Mesenteric fat pad (tissue), 1 donor: ENCODE data around the gene LXN. TPM values are rescaled to one million over a fixed set of nuclear protein-coding genes. Genes with fewer than 3 reads are reported as not detected.

Experiments
- DNase-seq: peaks from one replicate; pipeline ENCODE4 v3.0.0-alpha.2; 2020; ENCODE audit warnings: low spot score
- total RNA-seq: library from RNA; stranded (reverse); fragmentation: NEBNext Ultra II Directional; extraction: Animal tissue kit (Norgen Biotek cat#: 25700); gene quantifications from one replicate; pipeline ENCODE4 v1.2.1, GENCODE V29; 2021
- donor health status: DM: yes; HTN: yes; CAD: no.

Gene LXN
- total RNA-seq, 1 donor from 2014 or later, result 30.3 TPM

GRCh38 chr3:158671821-158672214 lies 630 bp downstream of the LXN start:
- no peak for DNase-seq

DNA sequence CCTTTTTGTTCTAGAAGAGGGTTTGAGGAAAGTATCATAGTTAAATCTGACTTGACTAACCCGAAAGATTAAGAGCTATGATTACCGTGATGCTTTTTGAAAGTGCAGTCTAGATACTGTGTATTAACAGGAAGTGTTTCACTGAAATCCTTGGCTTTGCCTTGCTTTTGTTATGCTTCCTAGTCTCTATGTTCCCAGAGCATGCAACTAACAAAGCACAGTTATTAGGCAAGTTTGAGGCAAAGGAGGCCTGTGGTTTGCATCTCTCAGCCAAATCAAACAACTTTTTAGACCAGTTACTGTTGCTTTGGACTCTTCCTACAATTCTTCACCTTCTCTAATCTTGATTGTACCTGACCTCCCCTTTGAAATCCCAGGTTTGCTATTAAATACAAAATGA lies 3.9 kb downstream of the LXN start:
- no peak for DNase-seq

DNA sequence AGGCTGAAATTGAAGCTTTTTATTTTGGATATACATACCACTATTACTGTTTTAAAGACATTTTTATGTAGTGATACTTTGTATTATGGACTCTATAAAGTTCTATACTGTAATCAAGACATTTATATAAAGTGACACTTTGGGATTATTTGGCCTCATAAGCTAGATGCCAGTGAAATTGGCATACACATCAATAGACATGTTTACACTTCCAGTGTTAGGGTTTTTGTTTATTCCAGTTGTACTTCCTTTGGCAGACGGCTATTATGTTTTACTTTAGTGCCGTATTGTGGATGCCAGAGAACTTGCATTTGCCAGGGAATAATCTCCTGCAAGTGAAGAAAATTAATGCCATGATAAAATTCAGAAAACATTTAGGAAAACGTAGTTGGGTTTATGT lies 6.0 kb downstream of the LXN start:
- no peak for DNase-seq

DNA sequence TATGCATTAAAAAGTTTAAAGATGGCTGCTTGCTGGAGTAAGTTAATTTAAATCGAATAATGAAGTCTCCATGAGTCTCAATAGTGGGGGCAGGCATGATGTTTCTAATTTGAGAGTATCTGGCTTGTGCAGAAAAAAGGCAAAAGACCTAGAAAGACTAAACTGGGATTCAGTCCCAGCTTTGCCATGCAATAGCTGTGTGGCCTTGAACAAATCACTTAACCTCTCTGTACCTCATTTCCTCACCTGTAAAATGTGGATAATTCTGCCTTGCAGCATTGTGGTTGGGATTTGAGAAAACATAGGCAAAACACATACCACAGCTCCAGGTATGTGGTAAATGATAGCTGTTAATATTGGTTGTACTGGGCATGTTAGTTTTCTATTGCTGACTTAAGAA lies 8.6 kb downstream of the LXN start:
- no peak for DNase-seq

DNA sequence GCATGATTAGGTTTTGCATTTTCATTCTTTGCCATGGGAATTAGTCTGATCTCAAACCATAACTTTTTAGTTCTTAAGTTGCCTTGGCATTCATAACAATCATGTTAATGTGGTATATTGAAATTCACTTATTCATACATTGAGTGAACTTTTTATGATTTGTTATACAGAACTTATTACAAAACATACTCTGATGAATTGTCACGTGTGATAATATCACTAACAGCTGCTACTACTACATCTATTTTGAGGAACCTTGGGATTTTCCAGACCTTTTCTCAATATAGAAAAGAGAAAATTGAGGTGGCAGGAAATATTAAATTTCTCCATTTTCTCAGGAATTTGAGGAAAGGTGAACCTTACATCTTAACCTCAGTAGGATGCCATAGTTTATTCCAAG lies 9.2 kb downstream of the LXN start:
- no peak for DNase-seq

DNA sequence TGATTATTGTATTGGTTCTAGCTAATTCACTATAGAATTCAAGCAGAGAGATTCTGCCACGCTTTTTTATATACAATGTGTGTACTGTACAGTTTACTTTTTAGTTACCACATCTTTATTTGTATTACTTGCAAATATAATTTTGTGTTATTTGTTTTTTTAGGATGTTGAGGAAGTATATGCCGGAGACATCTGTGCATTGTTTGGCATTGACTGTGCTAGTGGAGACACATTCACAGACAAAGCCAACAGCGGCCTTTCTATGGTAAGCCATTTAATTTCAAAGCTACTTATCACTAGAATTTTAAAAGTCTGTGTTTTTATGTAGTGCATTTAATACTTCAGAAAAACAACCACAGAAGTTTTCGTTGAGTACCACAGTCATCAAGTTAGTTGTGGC lies 11.7 kb downstream of the LXN start:
- no peak for DNase-seq

DNA sequence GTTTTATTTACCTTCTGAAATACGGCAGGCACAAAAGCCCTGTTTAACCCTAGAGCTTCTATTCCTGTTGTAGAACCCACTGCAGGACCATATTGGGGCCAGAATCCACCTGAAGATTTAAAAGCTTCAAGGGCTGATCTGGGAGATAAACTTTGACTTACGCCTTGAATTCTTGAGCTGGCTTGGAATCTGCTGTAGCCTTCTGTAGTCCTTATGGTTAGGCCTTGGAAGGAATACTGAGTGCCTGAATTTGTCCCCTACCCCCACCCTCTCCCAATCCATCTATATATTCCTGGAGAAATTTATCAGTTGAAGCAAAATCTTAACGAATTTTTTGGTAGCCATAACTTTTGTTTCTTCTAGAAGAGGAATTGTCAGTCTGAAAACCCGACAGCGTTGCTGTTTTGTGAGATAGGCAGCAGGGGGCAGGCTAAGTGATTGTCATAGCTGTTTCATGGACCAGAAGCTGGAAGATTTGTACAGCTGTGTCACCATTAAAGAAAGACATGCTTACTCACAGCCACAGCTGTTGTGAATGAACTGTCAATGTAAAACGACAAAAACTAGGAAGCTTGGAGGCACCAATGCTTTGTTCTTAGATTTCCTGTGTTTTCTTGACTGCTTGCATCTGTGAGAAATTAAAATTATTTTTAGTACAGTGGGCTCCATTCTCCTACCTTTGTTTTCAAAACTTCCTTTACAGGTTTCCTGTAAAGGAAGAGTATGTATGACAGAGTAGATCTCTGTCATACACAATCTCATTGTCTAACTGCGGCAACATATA lies 12.8 kb downstream of the LXN start:
- no peak for DNase-seq

DNA sequence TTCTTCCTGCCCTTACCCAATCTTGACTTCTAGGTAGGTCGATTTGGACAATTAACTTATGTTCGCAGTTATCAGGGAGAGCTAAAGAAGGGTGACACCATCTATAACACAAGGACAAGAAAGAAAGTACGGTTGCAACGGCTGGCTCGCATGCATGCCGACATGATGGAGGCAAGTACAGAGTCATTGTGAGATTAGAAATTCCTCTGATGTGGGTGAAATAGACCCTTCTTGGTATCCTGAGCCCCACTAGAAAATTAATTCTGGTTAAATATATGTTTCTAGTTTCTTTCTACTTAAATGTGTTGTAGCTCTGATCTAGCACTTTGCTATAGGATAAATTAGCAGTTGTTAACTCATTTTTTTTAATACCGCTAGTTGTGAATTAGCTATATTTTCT lies 13.6 kb downstream of the LXN start:
- DNase-seq, result no peak

DNA sequence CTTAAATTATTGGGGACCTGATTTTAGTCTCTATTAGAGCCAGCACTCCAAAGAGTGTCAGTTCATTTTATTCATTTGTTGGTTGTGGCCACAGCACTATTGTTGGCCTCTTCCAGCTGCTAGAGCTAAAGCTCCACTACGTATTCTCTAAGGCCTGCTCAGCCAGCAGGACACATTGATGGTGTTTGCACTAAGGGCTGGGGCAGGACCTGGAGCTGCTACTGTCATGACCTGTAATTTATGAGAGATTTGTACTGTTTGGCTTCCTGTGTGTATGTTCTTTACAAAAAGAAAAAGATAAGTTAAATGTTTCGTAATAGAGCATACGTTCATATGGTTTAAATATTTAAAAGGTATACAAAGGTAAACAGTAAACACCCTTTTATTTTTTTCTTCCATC lies 20.0 kb downstream of the LXN start:
- DNase-seq, result no peak

DNA sequence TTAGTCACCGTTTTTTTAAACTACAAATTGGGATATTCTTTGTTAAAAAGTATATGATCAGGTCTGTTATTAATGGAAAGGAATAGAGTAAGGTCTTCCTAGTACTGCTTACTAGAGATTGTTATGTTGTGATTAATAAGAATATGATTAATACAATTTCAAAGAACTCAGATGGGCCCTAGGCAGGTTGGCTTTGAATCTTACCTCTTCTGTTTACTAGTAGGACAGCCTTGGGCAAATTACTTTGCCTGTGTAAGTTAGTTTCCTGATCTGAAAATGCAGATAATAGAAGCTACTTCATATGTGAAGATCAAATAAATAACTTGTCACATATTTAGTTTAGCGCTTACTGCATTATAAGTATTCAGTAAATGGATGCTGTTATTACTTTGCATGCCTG lies 21.3 kb downstream of the LXN start:
- no peak for DNase-seq

GRCh38 chr3:158649791-158650190 lies 22.7 kb downstream of the LXN start:
- DNase-seq, result no peak

DNA sequence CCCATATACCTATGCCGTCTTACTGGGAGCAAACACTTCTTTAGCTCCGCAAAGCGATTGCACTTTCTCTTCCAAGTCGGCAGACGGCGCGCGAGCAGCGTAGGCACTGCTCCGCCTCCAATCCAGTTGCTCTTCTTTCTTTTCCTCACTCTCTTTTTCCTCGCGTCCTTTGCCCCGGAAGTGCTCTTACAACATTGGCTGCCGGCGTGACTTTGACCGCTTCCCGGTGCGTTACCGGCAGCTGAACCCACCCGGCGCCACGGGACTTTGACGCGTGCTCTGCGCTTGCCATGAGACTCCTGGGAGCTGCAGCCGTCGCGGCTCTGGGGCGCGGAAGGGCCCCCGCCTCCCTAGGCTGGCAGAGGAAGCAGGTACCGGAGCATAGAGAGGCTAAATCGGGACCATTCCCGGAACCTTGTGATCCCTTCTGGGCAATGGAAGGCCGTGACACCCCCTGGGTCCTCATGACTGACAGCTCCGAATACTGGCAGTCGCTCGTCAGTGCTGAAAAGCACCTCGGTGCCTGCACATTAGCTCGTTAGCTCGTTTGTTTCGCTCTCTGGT lies 28.0 kb downstream of the LXN start, which contains the start of gene GFM1:
Gene GFM1, plus strand, starts transcription at position 183 of the 564 bp plus-strand sequence. Its CDS starts 108 bp downstream, at position 291.
- peak; percentile 94 for DNase-seq

- DNase-seq, result no peak
Observed at GRCh38 chr3:158642474-158643210, 29.8 kb downstream of the LXN start.

DNA sequence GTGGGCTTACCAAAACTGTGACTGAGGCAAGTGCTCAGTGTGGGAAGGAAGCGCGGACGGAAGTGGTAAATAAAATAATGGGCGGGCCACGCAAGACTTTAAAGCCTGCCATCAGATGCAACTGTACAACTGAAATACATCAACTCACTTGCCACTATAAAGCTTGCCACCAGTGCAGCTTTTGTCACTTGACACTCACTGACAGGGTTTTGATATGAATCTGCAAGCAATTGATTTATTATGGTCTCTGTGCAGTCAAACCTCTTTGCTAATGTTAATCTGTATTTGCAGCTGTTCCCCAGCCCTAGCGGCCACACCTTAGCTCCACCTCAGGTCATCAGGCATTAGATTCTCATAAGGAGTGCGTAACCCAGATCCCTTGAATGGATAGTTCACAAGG lies 30.4 kb downstream of the LXN start:
- DNase-seq, result no peak

- no peak for DNase-seq
Observed at GRCh38 chr3:158640646-158641045, 31.8 kb downstream of the LXN start.

GRCh38 chr3:158631981-158632380 lies 40.5 kb downstream of the LXN start:
- no peak for DNase-seq

DNA sequence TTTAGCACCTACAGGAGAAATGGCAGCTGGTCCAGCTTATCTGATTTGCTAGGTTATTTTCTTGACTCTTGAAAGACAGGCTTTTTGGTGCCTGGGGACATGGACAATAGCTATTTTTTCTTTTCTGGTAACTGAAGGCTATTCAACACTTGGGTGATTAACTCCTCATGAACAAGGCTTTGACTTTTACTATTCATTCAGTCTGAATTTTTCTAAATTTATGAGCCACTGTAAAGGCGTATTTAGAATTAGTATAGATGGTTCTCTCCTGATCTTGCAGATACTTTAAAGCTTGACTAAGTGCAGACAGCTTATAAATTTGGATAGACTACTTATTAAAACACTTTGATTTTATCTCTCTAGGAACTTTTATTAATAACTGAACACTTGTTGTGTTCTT lies 46.6 kb downstream of the LXN start:
- DNase-seq, result no peak

GRCh38 chr3:158617982-158618875 lies 54.2 kb downstream of the LXN start:
- no peak for DNase-seq
